ENCODE data around the gene STK39. TPM values are rescaled to one million over a fixed set of nuclear protein-coding genes. Genes with fewer than 3 reads are reported as not detected.

Gene STK39
- total and polyA plus RNA-seq, 9 of the 15 experiments (the other 6 are each of a cell fraction or from before 2014, with no cell fraction given) = 0.19 to 0.76 (median 0.51) TPM

GRCh38 chr2:168194784-168195522 is 52.4 kb downstream of the STK39 start:
- no TSS peak for BruUV-seq (replicated peaks)
- FAIRE-seq (no peak), DNase-seq (ENCODE audit: extremely low read depth in 1 of 4, low spot score in 3 of 4) (no peak), ATAC-seq (no peak)
- Histone ChIP-seq H3K27ac (ENCODE audit: extremely low read depth, low read depth, low read length) (no peak overlapping the region), H3K4me2 (ENCODE audit: insufficient read depth, low read length) (no peak overlapping the region), H3K9me3 (replicated peaks; ENCODE audit: control insufficient read depth, insufficient read depth, low read depth, low read length) (no peaks in the 10 kb centered on the region), H3K4me1 (replicated peaks in 1 of 2; ENCODE audit: control insufficient read depth in 2 of 2, insufficient read depth in 2 of 2, low read length in 2 of 2) (no peaks in the 10 kb centered on the region), H3K79me2 (ENCODE audit: control insufficient read depth, insufficient read depth, low read length) (no peaks in the 10 kb centered on the region), H3K36me3 (ENCODE audit: control insufficient read depth, insufficient read depth, low read length) (no peaks in the 10 kb centered on the region), H3K4me3 (no peak overlapping the region), H3K9me1 (ENCODE audit: control insufficient read depth, insufficient read depth, low read length) (no peaks in the 10 kb centered on the region), H4K20me1 (replicated peaks; ENCODE audit: control insufficient read depth, insufficient read depth, low read length) (no peaks in the 10 kb centered on the region), H3K27me3 (ENCODE audit: control insufficient read depth in 2 of 2, insufficient read depth in 2 of 2, low read length in 2 of 2) (peaks cover 5 to 8% of the 10 kb centered on the region in 2 experiments; a peak in 3 of 5 replicates), H2AFZ (ENCODE audit: low read depth, low read length) (no peak overlapping the region), H3K9ac (ENCODE audit: insufficient read depth in 1 of 2, low read depth in 2 of 2, low read length in 2 of 2) (no peak overlapping the region)
- 1% methylated on average over 7 of the region's 7 CpGs for WGBS (ENCODE audit: insufficient coverage, low coverage, missing lambda C conversion rate)
- in situ Hi-C loops (cut with MboI) (no loop called here), intact Hi-C loops (cut with micrococcal nuclease) (no loop called here)
- ChIA-PET POLR2A (interaction anchor here (0.6 kb wide), 1 partner anchor 695 kb away, joined by 3 read pairs; the partner anchor contains the start of gene SPC25), CTCF (ENCODE audit: low intra/inter-chr PET ratio) (no interaction called here)
- TF ChIP-seq DPF2 (IDR thresholded peaks at IDR 0.05) (no peak), NFATC3 (IDR thresholded peaks at IDR 0.05) (no peak), PHB2 (IDR thresholded peaks at IDR 0.05; ENCODE audit: low read depth) (no peak), ESRRA (IDR thresholded peaks at IDR 0.05; ENCODE audit: borderline replicate concordance, low read depth) (no peak)

GRCh38 chr2:168192839-168193616 is 54.4 kb downstream of the STK39 start:
- Histone ChIP-seq H3K4me2 (ENCODE audit: insufficient read depth, low read length) (no peak overlapping the region), H3K9me3 (replicated peaks; ENCODE audit: control insufficient read depth, insufficient read depth, low read depth, low read length) (no peaks in the 10 kb centered on the region), H3K27ac (ENCODE audit: extremely low read depth, low read depth, low read length) (no peak overlapping the region), H3K9me1 (ENCODE audit: control insufficient read depth, insufficient read depth, low read length) (no peaks in the 10 kb centered on the region), H2AFZ (ENCODE audit: low read depth, low read length) (no peak overlapping the region), H4K20me1 (replicated peaks; ENCODE audit: control insufficient read depth, insufficient read depth, low read length) (no peaks in the 10 kb centered on the region), H3K36me3 (ENCODE audit: control insufficient read depth, insufficient read depth, low read length) (no peaks in the 10 kb centered on the region), H3K79me2 (ENCODE audit: control insufficient read depth, insufficient read depth, low read length) (no peaks in the 10 kb centered on the region), H3K27me3 (ENCODE audit: control insufficient read depth in 2 of 2, insufficient read depth in 2 of 2, low read length in 2 of 2) (peaks cover 0 to 8% of the 10 kb centered on the region in 2 experiments; a peak in 3 of 5 replicates), H3K4me1 (replicated peaks in 1 of 2; ENCODE audit: control insufficient read depth in 2 of 2, insufficient read depth in 2 of 2, low read length in 2 of 2) (no peaks in the 10 kb centered on the region), H3K4me3 (no peak overlapping the region), H3K9ac (ENCODE audit: insufficient read depth in 1 of 2, low read depth in 2 of 2, low read length in 2 of 2) (no peak overlapping the region)
- FAIRE-seq (no peak), DNase-seq (ENCODE audit: extremely low read depth in 1 of 4, low spot score in 3 of 4) (no peak), ATAC-seq (no peak)
- intact Hi-C loops (cut with micrococcal nuclease) = no loop called here
- WGBS (ENCODE audit: insufficient coverage, low coverage, missing lambda C conversion rate) = 2% methylated on average over 3 of the region's 3 CpGs
- CTCF ChIA-PET (ENCODE audit: low intra/inter-chr PET ratio) = no interaction called here
- POLR2A ChIA-PET = no interaction called here
- in situ Hi-C loops (cut with MboI) = no loop called here
- BruUV-seq (replicated peaks) = no TSS peak
- TF ChIP-seq MLLT1 (IDR thresholded peaks at IDR 0.05) = no peak
- no peak for TF ChIP-seq NR2F6 (CRISPR knock-in tag; IDR thresholded peaks at IDR 0.05)
- TF ChIP-seq DPF2 (IDR thresholded peaks at IDR 0.05) = no peak
- no peak for TF ChIP-seq TCFL5 (CRISPR knock-in tag; conservative IDR thresholded peaks at IDR 0.05)
- TF ChIP-seq NCOR1 (IDR thresholded peaks at IDR 0.05) = no peak
- TF ChIP-seq PBX2 (CRISPR knock-in tag; IDR thresholded peaks at IDR 0.05; ENCODE audit: low read depth) = no peak
- no peak for TF ChIP-seq PBX2 (tag; conservative IDR thresholded peaks at IDR 0.05; ENCODE audit: low read depth)

Data from K562 (cell line).